ENCODE data around the gene CCDC116.

CCDC116 gene

DNA sequence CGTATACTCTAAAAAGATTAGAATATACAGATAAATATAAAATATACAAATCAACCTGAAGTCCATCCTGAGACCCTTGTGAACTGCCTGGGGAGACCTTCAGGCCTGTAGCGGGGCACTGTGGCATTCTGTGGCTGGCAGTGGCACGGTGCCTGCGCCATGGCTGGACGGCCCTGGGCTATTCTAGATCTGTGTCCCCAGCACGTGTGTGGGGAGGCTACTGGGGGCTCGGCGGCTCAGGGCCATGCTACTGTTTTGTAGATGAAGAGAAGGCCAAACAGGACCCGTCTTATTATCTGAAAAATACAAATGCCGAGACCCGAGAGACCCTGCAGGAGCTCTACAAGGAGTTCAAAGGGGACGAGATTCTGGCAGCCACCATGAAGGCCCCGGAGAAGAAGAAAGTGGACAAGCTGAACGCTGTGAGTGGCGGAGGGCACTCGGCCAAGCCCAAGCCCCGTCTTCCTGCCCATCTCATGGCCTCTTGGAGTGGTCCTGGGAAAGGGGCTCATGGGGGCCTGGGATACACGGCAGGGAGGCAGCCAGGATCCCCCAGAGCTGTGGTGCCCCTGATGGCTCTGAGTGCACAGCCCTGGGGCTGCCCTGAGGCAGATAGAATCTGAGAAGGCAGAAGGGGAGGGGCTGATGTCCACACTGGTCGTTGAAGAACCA is 52.1 kb downstream of the CCDC116 start:
- TF ChIP-seq, protein P1, sequence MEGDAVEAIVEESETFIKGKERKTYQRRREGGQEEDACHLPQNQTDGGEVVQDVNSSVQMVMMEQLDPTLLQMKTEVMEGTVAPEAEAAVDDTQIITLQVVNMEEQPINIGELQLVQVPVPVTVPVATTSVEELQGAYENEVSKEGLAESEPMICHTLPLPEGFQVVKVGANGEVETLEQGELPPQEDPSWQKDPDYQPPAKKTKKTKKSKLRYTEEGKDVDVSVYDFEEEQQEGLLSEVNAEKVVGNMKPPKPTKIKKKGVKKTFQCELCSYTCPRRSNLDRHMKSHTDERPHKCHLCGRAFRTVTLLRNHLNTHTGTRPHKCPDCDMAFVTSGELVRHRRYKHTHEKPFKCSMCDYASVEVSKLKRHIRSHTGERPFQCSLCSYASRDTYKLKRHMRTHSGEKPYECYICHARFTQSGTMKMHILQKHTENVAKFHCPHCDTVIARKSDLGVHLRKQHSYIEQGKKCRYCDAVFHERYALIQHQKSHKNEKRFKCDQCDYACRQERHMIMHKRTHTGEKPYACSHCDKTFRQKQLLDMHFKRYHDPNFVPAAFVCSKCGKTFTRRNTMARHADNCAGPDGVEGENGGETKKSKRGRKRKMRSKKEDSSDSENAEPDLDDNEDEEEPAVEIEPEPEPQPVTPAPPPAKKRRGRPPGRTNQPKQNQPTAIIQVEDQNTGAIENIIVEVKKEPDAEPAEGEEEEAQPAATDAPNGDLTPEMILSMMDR (conservative IDR thresholded peaks at IDR 0.05) = no peak
- no peak for TF ChIP-seq ZFX (IDR thresholded peaks at IDR 0.05)
- no peak overlapping the region for H3K27ac ChIP-seq

DNA sequence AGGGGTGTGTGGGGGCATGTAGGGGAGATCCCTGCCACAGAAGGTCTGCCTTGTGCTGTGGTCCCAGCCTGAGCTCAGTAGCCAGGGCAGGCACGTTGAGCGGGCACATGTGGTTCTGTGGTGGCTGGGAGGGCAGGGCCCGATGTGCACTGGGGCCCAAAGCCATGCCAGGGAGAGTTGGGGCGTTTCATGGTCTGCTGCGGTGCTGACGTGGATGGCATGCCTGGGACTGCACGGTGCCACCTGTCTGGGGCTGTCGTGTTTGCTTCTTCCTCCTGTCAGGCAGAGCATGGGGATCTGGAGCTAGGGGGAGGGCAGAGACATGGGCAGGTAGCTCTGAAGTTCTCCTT is 52.6 kb downstream of the CCDC116 start:
- no peak overlapping the region for H3K27ac ChIP-seq
- TF ChIP-seq, protein P1 (conservative IDR thresholded peaks at IDR 0.05) = no peak
- TF ChIP-seq ZFX (IDR thresholded peaks at IDR 0.05) = no peak

DNA sequence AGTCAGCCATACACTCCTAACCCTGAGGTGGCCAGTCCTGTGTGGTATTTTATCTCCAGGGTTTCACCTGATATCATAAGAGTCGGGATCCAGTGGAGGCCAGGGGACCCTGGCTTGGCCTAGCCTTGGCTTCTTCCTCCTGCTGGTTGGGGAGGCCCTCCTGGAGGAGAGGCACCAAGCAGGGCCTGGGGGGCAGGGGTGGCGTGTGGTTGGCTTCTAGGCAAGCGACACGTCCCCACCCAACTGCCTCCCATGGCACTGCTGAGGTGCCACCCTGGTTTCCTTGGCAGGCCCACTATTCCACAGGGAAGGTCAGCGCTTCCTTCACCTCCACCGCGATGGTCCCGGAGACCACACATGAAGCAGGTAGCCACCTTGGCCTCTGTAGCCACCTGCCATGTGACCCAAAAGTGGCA is 53.6 kb downstream of the CCDC116 start:
- TF ChIP-seq, protein P1 (conservative IDR thresholded peaks at IDR 0.05) = no peak
- TF ChIP-seq ZFX (IDR thresholded peaks at IDR 0.05) = no peak
- H3K27ac ChIP-seq = no peak overlapping the region
